HL-60 (cell line): ENCODE results near the gene ARFGEF2.

Source experiments
- DNase-seq, 2 experiments: peaks; one replicate each; pipeline ENCODE4 v3.0.0-alpha.2; 2010 to 2020; ENCODE audit warnings: low read depth in 1 of 2, low spot score in 1 of 2
- H3K27ac ChIP-seq: fragments of 250-450 bp; sonication (Bioruptor Pico); replicated peaks from 2 replicates; pipeline ENCODE4 v1.5.1; 2020; ENCODE audit warnings: mild to moderate bottlenecking, moderate library complexity
- H3K27me3 ChIP-seq: fragments of 250-450 bp; sonication (Bioruptor Pico); 2 replicates; pipeline ENCODE4 v1.5.1; 2021; ENCODE audit warnings: mild to moderate bottlenecking, moderate library complexity; ENCODE audit not compliant: insufficient read depth, poor library complexity, severe bottlenecking
- H3K4me3 ChIP-seq: replicated peaks from 2 replicates; pipeline ENCODE4 v1.5.1; 2011; ENCODE audit warnings: mild to moderate bottlenecking, control low read depth, low read length; ENCODE audit not compliant: insufficient read depth
- GABPA ChIP-seq: IDR thresholded peaks from 2 replicates; pipeline ENCODE4 v1.6.1; 2012; ENCODE audit warnings: low read depth
- POLR2AphosphoS5 ChIP-seq: IDR thresholded peaks from 2 replicates; pipeline ENCODE4 v1.6.1; 2012; ENCODE audit warnings: low read depth
- SPI1 ChIP-seq: IDR thresholded peaks from 2 replicates; pipeline ENCODE4 v1.6.1; 2012; ENCODE audit warnings: low read depth, mild to moderate bottlenecking, borderline replicate concordance
- TF ChIP-seq, protein P1 (sequence below): IDR thresholded peaks from one replicate; pipeline ENCODE4 v1.5.1; 2011; ENCODE audit warnings: low read length, control low read depth, inconsistent platforms; ENCODE audit not compliant: insufficient read depth
- TF ChIP-seq, protein P2 (sequence below): IDR thresholded peaks from 2 replicates; pipeline ENCODE4 v1.6.1; 2012; ENCODE audit warnings: low read depth; ENCODE audit not compliant: insufficient replicate concordance

Gene ARFGEF2

DNA sequence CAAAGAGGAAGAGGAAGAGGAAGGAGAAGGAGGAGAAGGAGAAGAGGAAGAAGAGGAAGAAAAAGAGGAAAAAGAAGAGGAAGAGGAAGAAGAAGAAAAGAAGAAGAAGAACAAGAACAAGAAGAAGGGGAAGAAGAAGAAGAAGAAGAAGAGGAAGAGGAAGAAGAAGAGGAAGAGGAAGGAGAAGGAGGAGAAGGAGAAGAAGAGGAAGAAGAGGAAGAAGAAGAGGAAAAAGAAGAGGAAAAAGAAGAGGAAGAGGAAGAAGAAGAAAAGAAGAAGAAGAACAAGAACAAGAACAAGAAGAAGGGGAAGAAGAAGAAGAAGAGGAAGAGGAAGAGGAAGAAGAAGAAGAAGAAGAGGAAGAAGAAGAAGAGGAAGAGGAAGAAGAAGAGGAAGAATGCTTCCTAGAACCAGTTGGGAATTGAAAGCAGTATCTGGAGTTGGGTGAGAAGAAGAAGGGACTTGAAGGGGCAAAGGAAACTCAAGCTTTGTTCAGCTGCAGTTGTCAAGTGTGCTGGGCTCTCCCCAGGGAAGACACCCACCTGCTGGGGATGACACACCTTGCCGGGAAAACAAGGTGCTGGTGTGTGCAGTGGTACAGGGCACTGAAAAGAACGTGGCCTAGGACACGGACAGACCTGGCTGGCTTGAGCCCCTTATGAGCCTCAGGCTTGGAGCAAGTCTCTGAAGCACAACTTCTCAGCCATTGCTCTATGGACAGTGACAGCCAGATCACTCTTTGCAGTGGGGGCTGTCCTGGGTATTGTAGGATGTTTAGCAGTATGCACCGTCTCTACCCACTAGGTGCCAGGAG is 30.1 kb upstream of the ARFGEF2 start:
- TF ChIP-seq GABPA (no peak), SPI1 (peak; percentile 46), POLR2AphosphoS5 (no peak)
- TF ChIP-seq, protein P1, sequence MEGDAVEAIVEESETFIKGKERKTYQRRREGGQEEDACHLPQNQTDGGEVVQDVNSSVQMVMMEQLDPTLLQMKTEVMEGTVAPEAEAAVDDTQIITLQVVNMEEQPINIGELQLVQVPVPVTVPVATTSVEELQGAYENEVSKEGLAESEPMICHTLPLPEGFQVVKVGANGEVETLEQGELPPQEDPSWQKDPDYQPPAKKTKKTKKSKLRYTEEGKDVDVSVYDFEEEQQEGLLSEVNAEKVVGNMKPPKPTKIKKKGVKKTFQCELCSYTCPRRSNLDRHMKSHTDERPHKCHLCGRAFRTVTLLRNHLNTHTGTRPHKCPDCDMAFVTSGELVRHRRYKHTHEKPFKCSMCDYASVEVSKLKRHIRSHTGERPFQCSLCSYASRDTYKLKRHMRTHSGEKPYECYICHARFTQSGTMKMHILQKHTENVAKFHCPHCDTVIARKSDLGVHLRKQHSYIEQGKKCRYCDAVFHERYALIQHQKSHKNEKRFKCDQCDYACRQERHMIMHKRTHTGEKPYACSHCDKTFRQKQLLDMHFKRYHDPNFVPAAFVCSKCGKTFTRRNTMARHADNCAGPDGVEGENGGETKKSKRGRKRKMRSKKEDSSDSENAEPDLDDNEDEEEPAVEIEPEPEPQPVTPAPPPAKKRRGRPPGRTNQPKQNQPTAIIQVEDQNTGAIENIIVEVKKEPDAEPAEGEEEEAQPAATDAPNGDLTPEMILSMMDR = no peak
- TF ChIP-seq, protein P2, sequence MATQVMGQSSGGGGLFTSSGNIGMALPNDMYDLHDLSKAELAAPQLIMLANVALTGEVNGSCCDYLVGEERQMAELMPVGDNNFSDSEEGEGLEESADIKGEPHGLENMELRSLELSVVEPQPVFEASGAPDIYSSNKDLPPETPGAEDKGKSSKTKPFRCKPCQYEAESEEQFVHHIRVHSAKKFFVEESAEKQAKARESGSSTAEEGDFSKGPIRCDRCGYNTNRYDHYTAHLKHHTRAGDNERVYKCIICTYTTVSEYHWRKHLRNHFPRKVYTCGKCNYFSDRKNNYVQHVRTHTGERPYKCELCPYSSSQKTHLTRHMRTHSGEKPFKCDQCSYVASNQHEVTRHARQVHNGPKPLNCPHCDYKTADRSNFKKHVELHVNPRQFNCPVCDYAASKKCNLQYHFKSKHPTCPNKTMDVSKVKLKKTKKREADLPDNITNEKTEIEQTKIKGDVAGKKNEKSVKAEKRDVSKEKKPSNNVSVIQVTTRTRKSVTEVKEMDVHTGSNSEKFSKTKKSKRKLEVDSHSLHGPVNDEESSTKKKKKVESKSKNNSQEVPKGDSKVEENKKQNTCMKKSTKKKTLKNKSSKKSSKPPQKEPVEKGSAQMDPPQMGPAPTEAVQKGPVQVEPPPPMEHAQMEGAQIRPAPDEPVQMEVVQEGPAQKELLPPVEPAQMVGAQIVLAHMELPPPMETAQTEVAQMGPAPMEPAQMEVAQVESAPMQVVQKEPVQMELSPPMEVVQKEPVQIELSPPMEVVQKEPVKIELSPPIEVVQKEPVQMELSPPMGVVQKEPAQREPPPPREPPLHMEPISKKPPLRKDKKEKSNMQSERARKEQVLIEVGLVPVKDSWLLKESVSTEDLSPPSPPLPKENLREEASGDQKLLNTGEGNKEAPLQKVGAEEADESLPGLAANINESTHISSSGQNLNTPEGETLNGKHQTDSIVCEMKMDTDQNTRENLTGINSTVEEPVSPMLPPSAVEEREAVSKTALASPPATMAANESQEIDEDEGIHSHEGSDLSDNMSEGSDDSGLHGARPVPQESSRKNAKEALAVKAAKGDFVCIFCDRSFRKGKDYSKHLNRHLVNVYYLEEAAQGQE = no peak
- H3K27ac ChIP-seq = no peak overlapping the region
- no peak overlapping the region for H3K4me3 ChIP-seq
- H3K27me3 ChIP-seq = no peaks in the 10 kb centered on the region
- DNase-seq = peak in 1 of 2 experiments; percentile 46

DNA sequence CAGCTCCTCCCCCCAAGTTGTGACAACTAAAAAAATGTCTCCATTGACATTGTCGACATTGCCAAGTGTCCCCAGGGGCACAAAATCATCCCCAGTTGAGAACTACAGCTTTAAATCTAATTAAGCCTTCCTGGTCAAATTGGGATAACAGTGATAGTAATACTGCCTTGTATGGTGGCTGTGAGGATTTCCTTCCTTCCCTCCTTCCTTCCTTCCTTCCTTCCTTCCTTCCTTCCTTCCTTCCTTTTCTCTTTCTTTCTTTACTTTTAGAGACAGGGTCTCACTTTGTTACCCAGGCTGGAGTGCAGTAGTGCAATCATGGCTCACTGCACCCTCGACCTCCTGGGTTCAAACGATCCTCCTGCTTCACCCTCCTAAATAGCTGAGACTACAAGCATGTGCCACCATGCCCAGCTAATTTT is 29.5 kb upstream of the ARFGEF2 start:
- Histone ChIP-seq H3K27me3 (no peaks in the 10 kb centered on the region), H3K4me3 (no peak overlapping the region), H3K27ac (no peak overlapping the region)
- TF ChIP-seq GABPA (no peak), POLR2AphosphoS5 (no peak), SPI1 (no peak)
- TF ChIP-seq, protein P1 = no peak
- TF ChIP-seq, protein P2 = no peak
- no peak for DNase-seq

DNA sequence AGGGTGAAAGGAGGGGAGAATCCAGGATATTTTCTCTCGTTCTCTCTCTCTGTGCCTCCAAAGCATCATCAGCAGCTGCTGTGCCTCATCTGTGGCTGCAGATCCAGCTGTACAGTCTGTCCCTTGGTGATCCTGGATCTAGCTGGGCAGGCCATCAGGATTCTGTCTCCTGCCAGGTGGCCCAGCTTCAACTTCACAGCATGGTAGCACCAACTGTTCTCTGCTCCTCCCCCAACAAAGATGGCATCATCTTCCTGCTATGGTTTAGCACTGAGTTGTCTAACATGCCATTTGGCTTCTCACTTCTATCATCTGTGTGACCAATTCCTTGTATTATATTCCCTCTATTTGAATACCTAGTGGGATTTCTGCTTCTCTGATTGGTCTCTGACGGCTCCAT is 28.6 kb upstream of the ARFGEF2 start:
- Histone ChIP-seq H3K4me3 (no peak overlapping the region), H3K27me3 (no peaks in the 10 kb centered on the region), H3K27ac (no peak overlapping the region)
- TF ChIP-seq GABPA (no peak), SPI1 (no peak), POLR2AphosphoS5 (no peak)
- TF ChIP-seq, protein P1 = no peak
- TF ChIP-seq, protein P2 = no peak
- DNase-seq = no peak
